Measurements from ENCODE around the gene CFAP298.
"Not testable (repeated sequence)": the region's sequence is repeated elsewhere in the genome, so short reads cannot be mapped to it uniquely, and the experiment has no call there.

Gene CFAP298

GRCh38 chr21:32569261-32570230 lies 42.6 kb downstream of the CFAP298 start:
- DNase-seq (ENCODE audit: low read depth in 2 of 3, low spot score in 1 of 3) = peak; percentile 60 to 78 (median 69)

GRCh38 chr21:32567626-32568025 lies 44.6 kb downstream of the CFAP298 start:
- no peak for DNase-seq (ENCODE audit: low read depth in 2 of 3, low spot score in 1 of 3)

GRCh38 chr21:32566741-32567389 lies 45.3 kb downstream of the CFAP298 start:
- no peak for DNase-seq (ENCODE audit: low read depth in 2 of 3, low spot score in 1 of 3)

GRCh38 chr21:32565856-32566465 lies 46.2 kb downstream of the CFAP298 start:
- no peak for DNase-seq (ENCODE audit: low read depth in 2 of 3, low spot score in 1 of 3)

GRCh38 chr21:32562915-32563314 lies 49.3 kb downstream of the CFAP298 start:
- DNase-seq (ENCODE audit: low read depth in 2 of 3, low spot score in 1 of 3) = no peak

GRCh38 chr21:32562426-32562825 lies 49.8 kb downstream of the CFAP298 start:
- no peak for DNase-seq (ENCODE audit: low read depth in 2 of 3, low spot score in 1 of 3)

GRCh38 chr21:32561476-32561875 lies 50.7 kb downstream of the CFAP298 start:
- DNase-seq (ENCODE audit: low read depth in 2 of 3, low spot score in 1 of 3) = not testable (repeated sequence)

- no peak for DNase-seq (ENCODE audit: low read depth in 2 of 3, low spot score in 1 of 3)
Measured at GRCh38 chr21:32560896-32561295, 51.3 kb downstream of the CFAP298 start.

GRCh38 chr21:32559006-32559610 lies 53.1 kb downstream of the CFAP298 start:
- no peak for DNase-seq (ENCODE audit: low read depth in 2 of 3, low spot score in 1 of 3)

- no peak for DNase-seq (ENCODE audit: low read depth in 2 of 3, low spot score in 1 of 3)
Measured at GRCh38 chr21:32558106-32558505, 54.1 kb downstream of the CFAP298 start.

GRCh38 chr21:32554832-32555638 lies 57.1 kb downstream of the CFAP298 start:
- DNase-seq (ENCODE audit: low read depth in 2 of 3, low spot score in 1 of 3) = no peak

- no peak for DNase-seq (ENCODE audit: low read depth in 2 of 3, low spot score in 1 of 3)
Measured at GRCh38 chr21:32549886-32550285, 62.3 kb downstream of the CFAP298 start.

GRCh38 chr21:32549440-32549839 lies 62.7 kb downstream of the CFAP298 start:
- DNase-seq (ENCODE audit: low read depth in 2 of 3, low spot score in 1 of 3) = no peak

All from stimulated activated CD4-positive, alpha-beta T cell treated with anti-CD3 and anti-CD28 coated beads, Interleukin-12 subunit alpha, Interleukin-12 subunit beta, amount 100 ng/mL, for 48 hours (primary cell).